IMR-90 (cell line): ENCODE measurements around the gene PRICKLE2. TPM values are rescaled to one million over a fixed set of nuclear protein-coding genes. Genes with fewer than 3 reads are reported as not detected.

Experiments
- ATAC-seq: fragments of 200-7000 bp; cut with Tn5 transposase; 2 replicates; pipeline ENCODE4 v1.9.1; 2020; ENCODE audit warnings: low read depth, mild to moderate bottlenecking, moderate library complexity
- BruUV-seq: library from RNA; stranded (reverse); fragments of 400-500 nt; replicated peaks from 2 replicates; lab custom pipeline; 2021; lab: Mats Ljungman, UMichigan
- CTCF ChIA-PET: fragments of 300-600 bp; formaldehyde crosslinking; extraction: SDS; loops from one replicate; lab custom pipeline; 2021; ENCODE audit warnings: antibody characterized with exemption; lab: Yijun Ruan, JAX
- POLR2A ChIA-PET: fragments of 300-600 bp; sonication (Branson Sonifier 250); formaldehyde crosslinking; loops from one replicate; lab custom pipeline; 2022; ENCODE audit warnings: antibody characterized with exemption; ENCODE audit not compliant: unreplicated experiment; lab: Charles Lee
- DNase-seq: peaks from one replicate; pipeline ENCODE4 v3.0.0; 2013
- H2AFZ ChIP-seq: replicated peaks from 2 replicates; pipeline ENCODE3; 2013; ENCODE audit warnings: low read length, mild to moderate bottlenecking; ENCODE audit not compliant: poor library complexity
- H2AK5ac ChIP-seq: 2 replicates; pipeline ENCODE4 v1.6.1; 2013; ENCODE audit warnings: low read depth, low read length, inconsistent platforms
- H2AK9ac ChIP-seq: replicated peaks from 2 replicates; pipeline ENCODE3; 2013; ENCODE audit warnings: mild to moderate bottlenecking, low read depth, low read length, moderate library complexity; ENCODE audit not compliant: poor library complexity
- H2BK120ac ChIP-seq: 2 replicates; pipeline ENCODE4 v1.6.1; 2013; ENCODE audit warnings: low read depth, low read length, inconsistent platforms
- H2BK15ac ChIP-seq: 3 replicates; pipeline ENCODE4 v1.6.1; 2013; ENCODE audit warnings: low read depth, low read length, inconsistent platforms
- H2BK20ac ChIP-seq: 2 replicates; pipeline ENCODE4 v1.6.1; 2013; ENCODE audit warnings: low read depth, mild to moderate bottlenecking, inconsistent platforms, low read length, moderate library complexity
- H2BK5ac ChIP-seq: 2 replicates; pipeline ENCODE4 v1.6.1; 2013; ENCODE audit warnings: mild to moderate bottlenecking, low read depth, low read length, inconsistent platforms; ENCODE audit not compliant: poor library complexity, severe bottlenecking
- H3K14ac ChIP-seq: replicated peaks from 2 replicates; pipeline ENCODE4 v1.6.1; 2013; ENCODE audit warnings: low read depth, low read length, inconsistent platforms
- H3K18ac ChIP-seq: 2 replicates; pipeline ENCODE4 v1.6.1; 2013; ENCODE audit warnings: low read depth, low read length, control low read depth
- H3K23ac ChIP-seq: 2 replicates; pipeline ENCODE4 v1.6.1; 2013; ENCODE audit warnings: low read depth, low read length, inconsistent platforms
- H3K27ac ChIP-seq: 2 replicates; pipeline ENCODE4 v1.5.1; 2013; ENCODE audit warnings: mild to moderate bottlenecking, control low read depth, low read length; ENCODE audit not compliant: insufficient read depth
- H3K27me3 ChIP-seq: 2 replicates; pipeline ENCODE4 v1.6.1; 2013; ENCODE audit warnings: low read length; ENCODE audit not compliant: control insufficient read depth, insufficient read depth
- H3K36me3 ChIP-seq: 2 replicates; pipeline ENCODE4 v1.6.1; 2013; ENCODE audit warnings: low read length, mixed read lengths; ENCODE audit not compliant: control insufficient read depth, insufficient read depth
- H3K4ac ChIP-seq: 2 replicates; pipeline ENCODE4 v1.6.1; 2013; ENCODE audit warnings: low read depth, low read length, inconsistent platforms
- H3K4me1 ChIP-seq: 2 replicates; pipeline ENCODE4 v1.6.1; 2013; ENCODE audit warnings: low read length, mixed read lengths; ENCODE audit not compliant: control insufficient read depth, insufficient read depth
- H3K4me2 ChIP-seq: 2 replicates; pipeline ENCODE4 v1.6.1; 2013; ENCODE audit warnings: low read depth, mild to moderate bottlenecking, control low read depth, low read length, moderate library complexity
- H3K4me3 ChIP-seq: 2 replicates; pipeline ENCODE4 v1.5.1; 2013; ENCODE audit warnings: low read depth, mild to moderate bottlenecking, control low read depth, low read length, moderate library complexity; ENCODE audit not compliant: insufficient read depth
- H3K56ac ChIP-seq: 2 replicates; pipeline ENCODE4 v1.6.1; 2013; ENCODE audit warnings: low read length, inconsistent platforms; ENCODE audit not compliant: insufficient read depth; ENCODE audit errors: extremely low read depth
- H3K79me1 ChIP-seq, 2 experiments: 2 replicates each; pipeline ENCODE4 v1.6.1; 2013; ENCODE audit warnings: low read length in 2 of 2, inconsistent platforms in 1 of 2, low read depth in 1 of 2
- H3K9ac ChIP-seq: 2 replicates; pipeline ENCODE4 v1.6.1; 2013; ENCODE audit warnings: low read depth, low read length, control low read depth
- H3K9me1 ChIP-seq: 2 replicates; pipeline ENCODE4 v1.6.1; 2013; ENCODE audit warnings: low read length, inconsistent platforms; ENCODE audit not compliant: insufficient read depth
- H3K9me3 ChIP-seq: 2 replicates; pipeline ENCODE4 v1.6.1; 2013; ENCODE audit warnings: low read length; ENCODE audit not compliant: control insufficient read depth, insufficient read depth
- H4K20me1 ChIP-seq: 2 replicates; pipeline ENCODE4 v1.6.1; 2013; ENCODE audit warnings: low read length, inconsistent platforms; ENCODE audit not compliant: insufficient read depth
- H4K5ac ChIP-seq: 2 replicates; pipeline ENCODE4 v1.6.1; 2013; ENCODE audit warnings: mild to moderate bottlenecking, low read depth, low read length, control low read depth
- H4K8ac ChIP-seq, 2 experiments: 2 replicates each; pipeline ENCODE4 v1.6.1; 2013; ENCODE audit warnings: low read depth in 2 of 2, low read length in 2 of 2, control low read depth in 1 of 2, inconsistent platforms in 1 of 2
- H4K91ac ChIP-seq: 2 replicates; pipeline ENCODE4 v1.6.1; 2013; ENCODE audit warnings: low read depth, low read length, inconsistent platforms; ENCODE audit not compliant: insufficient read depth
- BHLHE40 ChIP-seq: fragments of 150-350 bp; IDR thresholded peaks from 2 replicates; pipeline ENCODE4 v1.6.1; 2016; ENCODE audit warnings: mild to moderate bottlenecking, low read depth, low read length
- CEBPB ChIP-seq: IDR thresholded peaks from 2 replicates; pipeline ENCODE4 v1.6.1; 2012; ENCODE audit warnings: low read depth, low read length, improper control_type of control experiment
- CHD1 ChIP-seq: IDR thresholded peaks from 2 replicates; pipeline ENCODE4 v1.6.1; 2012; ENCODE audit warnings: low read depth, low read length, improper control_type of control experiment
- CTCF ChIP-seq: conservative IDR thresholded peaks from 2 replicates; pipeline ENCODE4 v1.5.1; 2012; ENCODE audit warnings: mild to moderate bottlenecking, low read depth, low read length, improper control_type of control experiment
- FOS ChIP-seq: fragments of 150-350 bp; IDR thresholded peaks from 2 replicates; pipeline ENCODE4 v1.6.1; 2016; ENCODE audit warnings: low read depth, low read length
- MAFK ChIP-seq: IDR thresholded peaks from 2 replicates; pipeline ENCODE4 v1.6.1; 2012; ENCODE audit warnings: low read depth, low read length, improper control_type of control experiment
- MAZ ChIP-seq: IDR thresholded peaks from 2 replicates; pipeline ENCODE4 v1.6.1; 2012; ENCODE audit warnings: low read depth, mild to moderate bottlenecking, low read length, improper control_type of control experiment, moderate library complexity, borderline replicate concordance
- MXI1 ChIP-seq: IDR thresholded peaks from 2 replicates; pipeline ENCODE4 v1.6.1; 2012; ENCODE audit warnings: low read depth, mild to moderate bottlenecking, low read length, moderate library complexity, borderline replicate concordance
- NFE2L2 ChIP-seq: fragments of 150-350 bp; IDR thresholded peaks from 2 replicates; pipeline ENCODE4 v1.6.1; 2016; ENCODE audit warnings: low read depth, mild to moderate bottlenecking, low read length
- POLR2A ChIP-seq: IDR thresholded peaks from 2 replicates; pipeline ENCODE4 v1.6.1; 2012; ENCODE audit warnings: mild to moderate bottlenecking, low read depth, low read length
- RAD21 ChIP-seq: IDR thresholded peaks from 2 replicates; pipeline ENCODE4 v1.6.1; 2012; ENCODE audit warnings: low read length, improper control_type of control experiment
- RCOR1 ChIP-seq: IDR thresholded peaks from 2 replicates; pipeline ENCODE4 v1.6.1; 2012; ENCODE audit warnings: mild to moderate bottlenecking, low read length, improper control_type of control experiment; ENCODE audit not compliant: insufficient replicate concordance
- RFX5 ChIP-seq: IDR thresholded peaks from 2 replicates; pipeline ENCODE4 v1.8.0; 2012; ENCODE audit warnings: low read depth, mild to moderate bottlenecking, low read length, moderate library complexity
- SMC3 ChIP-seq: fragments of 150-350 bp; IDR thresholded peaks from 2 replicates; pipeline ENCODE4 v1.6.1; 2016; ENCODE audit warnings: low read depth, mild to moderate bottlenecking, antibody characterized with exemption, low read length, moderate library complexity
- USF2 ChIP-seq: fragments of 150-350 bp; IDR thresholded peaks from 2 replicates; pipeline ENCODE4 v1.6.1; 2017; ENCODE audit warnings: mild to moderate bottlenecking, antibody characterized with exemption, low read length, low read depth
- WGBS, 2 experiments: methylation state at CpG; one replicate each; pipeline versions ENCODE4 v1.1.5 to v1.1.7; 2013; ENCODE audit warnings: missing lambda C conversion rate in 2 of 2; ENCODE audit not compliant: insufficient read length in 1 of 2; ENCODE audit errors: extremely low coverage in 2 of 2; 5-methylcytosine and 5-hydroxymethylcytosine counted together
- dilution Hi-C: fragments of 300-500 bp; cut with HindIII; formaldehyde crosslinking; loops from one replicate; pipeline ENCODE4 v1.14.3; 2018; ENCODE audit warnings: low sequenced_read_pairs; ENCODE audit not compliant: unreplicated experiment
- in situ Hi-C: fragments of 300-500 bp; cut with MboI; formaldehyde crosslinking; loops from 3 replicates; pipeline ENCODE4 v1.14.3; 2019; ENCODE audit warnings: low sequenced_read_pairs, inconsistent platforms, mixed read lengths
- intact Hi-C: fragments of 100-400 bp; cut with micrococcal nuclease; formaldehyde crosslinking; loops from 2 replicates; pipeline ENCODE4 v1.10.0; 2022
- polyA plus RNA-seq, 3 experiments: library from polyadenylated mRNA; depleted of rRNA; stranded (reverse); fragments of >200 nt; gene quantifications; 2 replicates each; pipeline ENCODE4 v1.2.3, GENCODE V29; 2012; ENCODE audit warnings: low replicate concordance in 1 of 3
- total RNA-seq: library from RNA; depleted of rRNA; stranded (reverse); fragments of >200 nt; gene quantifications from 2 replicates; pipeline ENCODE4 v1.2.3, GENCODE V29; 2012
- TF ChIP-seq, protein P1 (sequence below): fragments of 150-350 bp; IDR thresholded peaks from 2 replicates; pipeline ENCODE4 v1.6.1; 2016; ENCODE audit warnings: low read depth, mild to moderate bottlenecking, low read length, moderate library complexity, borderline replicate concordance

Gene PRICKLE2
- total and polyA plus RNA-seq, 2 of the 4 experiments (the other 2 are of a cell fraction): 4.1 to 14.2 TPM

DNA sequence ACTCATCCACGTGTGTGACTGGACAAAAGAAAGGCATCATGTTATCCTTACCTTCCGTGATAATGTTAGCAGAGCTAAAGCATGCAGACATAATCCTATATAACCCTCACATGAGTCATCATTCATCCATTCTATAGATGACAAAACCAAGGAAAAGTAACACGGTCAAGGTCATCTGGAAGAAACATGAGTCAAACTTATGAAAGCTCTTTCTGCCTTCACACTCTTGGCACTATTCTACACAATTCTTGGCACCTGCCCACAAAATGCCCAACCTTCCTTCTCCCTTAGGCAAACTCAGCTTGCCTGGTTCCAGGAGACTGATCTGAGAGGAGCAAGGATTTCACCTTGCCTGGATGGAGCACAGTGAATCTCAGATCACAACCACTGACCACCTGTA is 66.9 kb downstream of the PRICKLE2 start:
- Histone ChIP-seq H2BK15ac (no peak overlapping the region), H2BK120ac (no peak overlapping the region), H2BK5ac (no peak overlapping the region), H2AFZ (no peak overlapping the region), H4K91ac (no peak overlapping the region), H3K79me1 (peaks cover 25 to 36% of the 10 kb centered on the region in 2 experiments), H3K4me1 (peaks cover 7% of the 10 kb centered on the region), H3K27ac (no peak overlapping the region), H2AK9ac (no peak overlapping the region), H3K18ac (no peak overlapping the region), H4K8ac (no peak overlapping the region), H3K36me3 (peaks cover 38% of the 10 kb centered on the region), H2AK5ac (no peak overlapping the region), H3K23ac (peak overlapping the region; percentile 71), H2BK20ac (no peak overlapping the region; the same call in 1 of the 2 replicates), H3K9me1 (peaks cover 19% of the 10 kb centered on the region), H3K4me3 (no peak overlapping the region), H3K4ac (no peak overlapping the region; the same call in 1 of the 2 replicates), H3K56ac (no peak overlapping the region), H3K9ac (no peak overlapping the region), H3K4me2 (no peak overlapping the region), H3K27me3 (no peaks in the 10 kb centered on the region), H3K9me3 (no peaks in the 10 kb centered on the region), H3K14ac (peak overlapping the region; percentile 47; the same call in 1 of the 2 replicates), H4K5ac (no peak overlapping the region), H4K20me1 (0 out of 2 replicates have a peak, but pooled peaks cover under 1% of the 10 kb centered on the region)
- in situ Hi-C loops (no loop called here), dilution Hi-C loops (no loop called here), intact Hi-C loops (no loop called here)
- no TSS peak for BruUV-seq
- TF ChIP-seq MAFK: no peak
- TF ChIP-seq USF2: no peak
- no peak for TF ChIP-seq CEBPB
- TF ChIP-seq RCOR1: no peak
- no peak for TF ChIP-seq POLR2A
- no peak for TF ChIP-seq SMC3
- no peak for TF ChIP-seq RAD21
- no peak for TF ChIP-seq RFX5
- TF ChIP-seq MAZ: no peak
- TF ChIP-seq NFE2L2: no peak
- TF ChIP-seq CHD1: no peak
- no peak for TF ChIP-seq FOS
- no peak for TF ChIP-seq CTCF
- TF ChIP-seq BHLHE40: no peak
- TF ChIP-seq, protein P1, sequence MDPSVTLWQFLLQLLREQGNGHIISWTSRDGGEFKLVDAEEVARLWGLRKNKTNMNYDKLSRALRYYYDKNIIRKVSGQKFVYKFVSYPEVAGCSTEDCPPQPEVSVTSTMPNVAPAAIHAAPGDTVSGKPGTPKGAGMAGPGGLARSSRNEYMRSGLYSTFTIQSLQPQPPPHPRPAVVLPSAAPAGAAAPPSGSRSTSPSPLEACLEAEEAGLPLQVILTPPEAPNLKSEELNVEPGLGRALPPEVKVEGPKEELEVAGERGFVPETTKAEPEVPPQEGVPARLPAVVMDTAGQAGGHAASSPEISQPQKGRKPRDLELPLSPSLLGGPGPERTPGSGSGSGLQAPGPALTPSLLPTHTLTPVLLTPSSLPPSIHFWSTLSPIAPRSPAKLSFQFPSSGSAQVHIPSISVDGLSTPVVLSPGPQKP: no peak
- no peak for TF ChIP-seq MXI1
- peak; percentile 35 for DNase-seq
- ChIA-PET POLR2A (no interaction called here), CTCF (no interaction called here)
- no peak for ATAC-seq
- WGBS, 2 experiments: no CpG with 5 or more reads among the region's 3 CpGs
